H1 (cell line): Measurements from ENCODE around the gene PHOSPHO1. TPM values are rescaled to one million over a fixed set of nuclear protein-coding genes. Genes with fewer than 3 reads are reported as not detected.

Experiments
- CTCF ChIA-PET: fragments of 300-600 bp; sonication (Branson Sonifier 250); formaldehyde crosslinking; loops from one replicate; lab custom pipeline; 2021; ENCODE audit not compliant: partially characterized antibody; lab: Charles Lee
- POLR2A ChIA-PET: fragments of 300-600 bp; sonication (Branson Sonifier 250); formaldehyde crosslinking; loops from one replicate; lab custom pipeline; 2021; ENCODE audit warnings: inconsistent platforms; ENCODE audit not compliant: partially characterized antibody; lab: Charles Lee
- DNase-seq, 2 experiments: peaks; one replicate each; pipeline versions ENCODE4 v3.0.0 to v3.0.0-alpha.2; 2010 to 2022; ENCODE audit warnings: low spot score in 2 of 2, low read depth in 1 of 2, mixed read lengths in 1 of 2
- FAIRE-seq: peaks from 2 replicates; lab custom pipeline; 2011; peaks lifted over from hg19 to GRCh38; lab: Jason Lieb, UNC
- H2AFZ ChIP-seq: 2 replicates; pipeline ENCODE4 v1.8.1; 2012; ENCODE audit warnings: low read length, inconsistent platforms
- H2AK5ac ChIP-seq: 2 replicates; pipeline ENCODE4 v1.6.1; 2013; ENCODE audit warnings: low read depth, low read length
- H2BK120ac ChIP-seq: replicated peaks from 2 replicates; pipeline ENCODE3; 2013; ENCODE audit warnings: low read depth, low read length, inconsistent platforms
- H2BK12ac ChIP-seq: 2 replicates; pipeline ENCODE4 v1.6.1; 2013; ENCODE audit warnings: low read depth, low read length
- H2BK15ac ChIP-seq: 2 replicates; pipeline ENCODE4 v1.6.1; 2013; ENCODE audit warnings: low read length
- H2BK20ac ChIP-seq: 2 replicates; pipeline ENCODE4 v1.6.1; 2013; ENCODE audit warnings: low read length
- H2BK5ac ChIP-seq: 2 replicates; pipeline ENCODE4 v1.6.1; 2013; ENCODE audit warnings: low read depth, low read length
- H3K14ac ChIP-seq: 2 replicates; pipeline ENCODE4 v1.6.1; 2013; ENCODE audit warnings: inconsistent platforms; ENCODE audit not compliant: insufficient read length
- H3K18ac ChIP-seq: 2 replicates; pipeline ENCODE4 v1.6.1; 2013; ENCODE audit warnings: low read length; ENCODE audit errors: extremely low read depth
- H3K23ac ChIP-seq: 2 replicates; pipeline ENCODE4 v1.6.1; 2013; ENCODE audit warnings: inconsistent platforms; ENCODE audit not compliant: insufficient read length
- H3K23me2 ChIP-seq: 2 replicates; pipeline ENCODE4 v1.6.1; 2013; ENCODE audit warnings: low read depth, low read length
- H3K27ac ChIP-seq: 2 replicates; pipeline ENCODE4 v1.6.1; 2011; ENCODE audit warnings: low read depth, low read length, inconsistent platforms
- H3K27me3 ChIP-seq, 4 experiments: replicated peaks in 1 of 4; 1 replicate in 1 of 4; 2 replicates in 3 of 4; pipeline versions ENCODE4 v1.6.1 to v1.8.1; 2011 to 2013; ENCODE audit warnings: low read length in 3 of 4, mild to moderate bottlenecking in 3 of 4, inconsistent platforms in 2 of 4, mixed read lengths in 2 of 4, moderate library complexity in 1 of 4; ENCODE audit not compliant: control insufficient read depth in 3 of 4, insufficient read depth in 3 of 4; ENCODE audit errors: extremely low read depth in 1 of 4
- H3K36me3 ChIP-seq, 4 experiments: 2 replicates each; pipeline versions ENCODE4 v1.6.1 to v1.8.1; 2011 to 2013; ENCODE audit warnings: mild to moderate bottlenecking in 4 of 4, low read length in 3 of 4, moderate library complexity in 2 of 4, control low read depth in 1 of 4, inconsistent platforms in 1 of 4; ENCODE audit not compliant: insufficient read depth in 4 of 4, control insufficient read depth in 2 of 4
- H3K4ac ChIP-seq: replicated peaks from 2 replicates; pipeline ENCODE3; 2013; ENCODE audit warnings: low read length, low read depth, mixed read lengths, inconsistent platforms; ENCODE audit not compliant: insufficient read length
- H3K4me1 ChIP-seq, 4 experiments: replicated peaks in 1 of 4; 1 replicate in 1 of 4; 2 replicates in 3 of 4; pipeline versions ENCODE4 v1.6.1 to v1.8.1; 2011 to 2013; ENCODE audit warnings: low read length in 3 of 4, inconsistent platforms in 2 of 4, mixed read lengths in 1 of 4; ENCODE audit not compliant: insufficient read depth in 4 of 4, control insufficient read depth in 3 of 4
- H3K4me2 ChIP-seq, 2 experiments: 2 replicates each; pipeline versions ENCODE4 v1.6.1 to v1.8.1; 2011 to 2013; ENCODE audit warnings: low read depth in 2 of 2, low read length in 2 of 2, control low read depth in 1 of 2, inconsistent platforms in 1 of 2, mild to moderate bottlenecking in 1 of 2; ENCODE audit not compliant: insufficient read depth in 1 of 2
- H3K4me3 ChIP-seq, 4 experiments: fragments of 200-600, 300-600 bp in 1 of 4; sonication (generic), shearing (Covaris generic), sonication (Bioruptor Twin) in 1 of 4; 2 replicates each; pipeline versions ENCODE4 v1.5.1 to v1.8.1; 2011 to 2016; ENCODE audit warnings: low read length in 4 of 4, low read depth in 3 of 4, control low read depth in 2 of 4, inconsistent platforms in 2 of 4, mild to moderate bottlenecking in 2 of 4, mixed read lengths in 1 of 4, moderate library complexity in 1 of 4; ENCODE audit not compliant: insufficient read depth in 2 of 4; ENCODE audit errors: extremely low read depth in 1 of 4
- H3K56ac ChIP-seq: replicated peaks from 2 replicates; pipeline ENCODE3; 2013; ENCODE audit warnings: low read depth, mild to moderate bottlenecking, mixed read lengths, low read length, inconsistent platforms; ENCODE audit not compliant: insufficient read length
- H3K79me1 ChIP-seq: 2 replicates; pipeline ENCODE4 v1.6.1; 2013; ENCODE audit warnings: low read depth, low read length, control low read depth
- H3K79me2 ChIP-seq, 2 experiments: 2 replicates each; pipeline versions ENCODE4 v1.6.1 to v1.8.1; 2012 to 2013; ENCODE audit warnings: low read length in 2 of 2, mild to moderate bottlenecking in 2 of 2, inconsistent platforms in 1 of 2; ENCODE audit not compliant: insufficient read depth in 2 of 2, control insufficient read depth in 1 of 2
- H3K9ac ChIP-seq, 4 experiments: replicated peaks in 1 of 4; 1 replicate in 1 of 4; 2 replicates in 3 of 4; pipeline versions ENCODE4 v1.6.1 to v1.8.1; 2011 to 2013; ENCODE audit warnings: low read depth in 3 of 4, low read length in 3 of 4, control low read depth in 2 of 4, mild to moderate bottlenecking in 2 of 4, moderate library complexity in 2 of 4, inconsistent platforms in 1 of 4; ENCODE audit errors: extremely low read depth in 1 of 4
- H3K9me3 ChIP-seq, 2 experiments: 2 replicates each; pipeline versions ENCODE4 v1.6.1 to v1.8.1; 2012 to 2013; ENCODE audit warnings: mild to moderate bottlenecking in 2 of 2, moderate library complexity in 2 of 2, control low read depth in 1 of 2, inconsistent platforms in 1 of 2, low read depth in 1 of 2, low read length in 1 of 2, mixed read lengths in 1 of 2; ENCODE audit not compliant: insufficient read depth in 2 of 2
- H4K20me1 ChIP-seq, 2 experiments: replicated peaks in 1 of 2; 2 replicates each; pipeline versions ENCODE3 to v1.8.1; 2011 to 2013; ENCODE audit warnings: inconsistent platforms in 2 of 2, low read length in 2 of 2, mild to moderate bottlenecking in 1 of 2; ENCODE audit not compliant: insufficient read depth in 2 of 2, control insufficient read depth in 1 of 2
- H4K5ac ChIP-seq: 2 replicates; pipeline ENCODE4 v1.6.1; 2013; ENCODE audit warnings: low read length, low read depth, mixed read lengths, inconsistent platforms; ENCODE audit not compliant: insufficient read length
- H4K8ac ChIP-seq: 2 replicates; pipeline ENCODE4 v1.8.0; 2013; ENCODE audit warnings: mild to moderate bottlenecking, moderate library complexity, low read length, inconsistent platforms; ENCODE audit not compliant: insufficient read depth; ENCODE audit errors: extremely low read depth
- H4K91ac ChIP-seq: replicated peaks from 2 replicates; pipeline ENCODE3; 2013; ENCODE audit warnings: low read length, mixed read lengths, inconsistent platforms; ENCODE audit not compliant: insufficient read length
- CHD1 ChIP-seq: IDR thresholded peaks from 2 replicates; pipeline ENCODE4 v1.6.1; 2012; ENCODE audit warnings: low read depth, low read length, improper control_type of control experiment
- CHD2 ChIP-seq: IDR thresholded peaks from 2 replicates; pipeline ENCODE4 v1.6.1; 2012; ENCODE audit warnings: low read length, improper control_type of control experiment
- CREB1 ChIP-seq: IDR thresholded peaks from 2 replicates; pipeline ENCODE4 v1.6.1; 2012; ENCODE audit warnings: inconsistent platforms
- HDAC2 ChIP-seq, 2 experiments: fragments of 300-600 bp in 1 of 2; sonication (generic) in 1 of 2; IDR thresholded peaks; 2 replicates each; pipeline ENCODE4 v1.6.1; 2011 to 2012; ENCODE audit warnings: low read depth in 2 of 2, low read length in 2 of 2, mild to moderate bottlenecking in 2 of 2, moderate library complexity in 2 of 2, borderline replicate concordance in 1 of 2, inconsistent platforms in 1 of 2
- KDM4A ChIP-seq: IDR thresholded peaks from one replicate; pipeline ENCODE4 v1.7.1; 2012; ENCODE audit warnings: low read depth, mild to moderate bottlenecking, moderate library complexity, low read length, inconsistent platforms; ENCODE audit not compliant: severe bottlenecking
- POU5F1 ChIP-seq: IDR thresholded peaks from 2 replicates; pipeline ENCODE4 v1.6.1; 2011; ENCODE audit warnings: low read depth, mild to moderate bottlenecking, low read length, moderate library complexity
- RXRA ChIP-seq: IDR thresholded peaks from 2 replicates; pipeline ENCODE4 v1.6.1; 2011; ENCODE audit warnings: low read depth, mild to moderate bottlenecking, low read length, moderate library complexity; ENCODE audit not compliant: insufficient read depth
- SIN3A ChIP-seq, 2 experiments: IDR thresholded peaks in 1 of 2; conservative IDR thresholded peaks in 1 of 2; 2 replicates each; pipeline ENCODE4 v1.6.1; 2011 to 2012; ENCODE audit warnings: low read length in 2 of 2, improper control_type of control experiment in 1 of 2, low read depth in 1 of 2, mild to moderate bottlenecking in 1 of 2
- SRF ChIP-seq: IDR thresholded peaks from 2 replicates; pipeline ENCODE4 v1.6.1; 2011; ENCODE audit warnings: mild to moderate bottlenecking, low read depth, low read length, moderate library complexity
- TEAD4 ChIP-seq: IDR thresholded peaks from 2 replicates; pipeline ENCODE4 v1.6.1; 2012; ENCODE audit warnings: low read depth, low read length, inconsistent platforms, mixed read lengths
- WGBS, 2 experiments: shearing (Covaris generic) in 1 of 2; methylation state at CpG; one replicate each; pipeline versions ENCODE4 v1.1.6 to v1.1.7; 2013 to 2015; ENCODE audit warnings: low lambda C conversion rate in 2 of 2, mixed read lengths in 2 of 2, inconsistent platforms in 1 of 2, low coverage in 1 of 2, missing lambda C conversion rate in 1 of 2; ENCODE audit not compliant: insufficient replicate concordance in 2 of 2, insufficient coverage in 1 of 2, insufficient read length in 1 of 2; ENCODE audit errors: extremely low coverage in 1 of 2, missing lambda C conversion rate in 1 of 2; 5-methylcytosine and 5-hydroxymethylcytosine counted together
- polyA plus RNA-seq, 7 experiments: library from polyadenylated mRNA; depleted of rRNA in 3 of 7; stranded (reverse) in 5 of 7; unstranded in 2 of 7; fragments of >200 nt in 5 of 7; fragments of 200-250 nt in 2 of 7; gene quantifications; 1 replicate in 5 of 7; 2 replicates in 1 of 7; 4 replicates in 1 of 7; pipeline versions ENCODE4 v1.2.1 to v1.2.3, GENCODE V29; 2011 to 2013; ENCODE audit warnings: missing spikeins in 2 of 7, mixed read lengths in 2 of 7
- total RNA-seq: library from RNA; stranded (reverse); fragmentation: NEBNext Ultra II Directional; extraction: Animal tissue kit (Norgen Biotek cat#: 25700); gene quantifications from 2 replicates; pipeline ENCODE4 v1.2.1, GENCODE V29; 2021
- TF ChIP-seq, protein P1 (sequence below): IDR thresholded peaks from 2 replicates; pipeline ENCODE4 v1.6.1; 2012; ENCODE audit warnings: low read length, inconsistent platforms

The PHOSPHO1 gene
- total and polyA plus RNA-seq, 2 of the 8 experiments (the other 6 are each of a cell fraction or from before 2014, with no cell fraction given): 0.34 to 0.45 TPM

GRCh38 chr17:49198211-49198610, 32.4 kb downstream of the PHOSPHO1 start:
- no peak for TF ChIP-seq RXRA
- TF ChIP-seq SIN3A (conservative IDR thresholded peaks at IDR 0.05 in 1 of 2, IDR thresholded peaks at IDR 0.05 in 1 of 2; ENCODE audit: low read depth in 1 of 2, low read length in 2 of 2): no peak
- no peak for TF ChIP-seq SRF
- no peak for TF ChIP-seq CHD2
- TF ChIP-seq KDM4A: no peak
- TF ChIP-seq, protein P1, sequence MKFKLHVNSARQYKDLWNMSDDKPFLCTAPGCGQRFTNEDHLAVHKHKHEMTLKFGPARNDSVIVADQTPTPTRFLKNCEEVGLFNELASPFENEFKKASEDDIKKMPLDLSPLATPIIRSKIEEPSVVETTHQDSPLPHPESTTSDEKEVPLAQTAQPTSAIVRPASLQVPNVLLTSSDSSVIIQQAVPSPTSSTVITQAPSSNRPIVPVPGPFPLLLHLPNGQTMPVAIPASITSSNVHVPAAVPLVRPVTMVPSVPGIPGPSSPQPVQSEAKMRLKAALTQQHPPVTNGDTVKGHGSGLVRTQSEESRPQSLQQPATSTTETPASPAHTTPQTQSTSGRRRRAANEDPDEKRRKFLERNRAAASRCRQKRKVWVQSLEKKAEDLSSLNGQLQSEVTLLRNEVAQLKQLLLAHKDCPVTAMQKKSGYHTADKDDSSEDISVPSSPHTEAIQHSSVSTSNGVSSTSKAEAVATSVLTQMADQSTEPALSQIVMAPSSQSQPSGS: no peak
- TF ChIP-seq CREB1: no peak
- no peak for TF ChIP-seq POU5F1
- no peak for TF ChIP-seq HDAC2 (IDR thresholded peaks at IDR 0.05; ENCODE audit: borderline replicate concordance in 1 of 2, low read depth in 2 of 2, low read length in 2 of 2)
- TF ChIP-seq TEAD4: no peak
- TF ChIP-seq CHD1: no peak
- H2BK20ac ChIP-seq: no peak overlapping the region
- FAIRE-seq (no peak), DNase-seq (no peak)
- WGBS, 2 experiments: 97% methylated on average over 2 of the region's 2 CpGs; no CpG with 5 or more reads in 1 of the 2 experiments
- H4K8ac ChIP-seq: no peak overlapping the region
- ChIA-PET POLR2A (interaction anchor here (1.4 kb wide), 2 partner anchors 11 to 28 kb away, joined by 3 to 5 read pairs; no protein-coding TSS in a partner anchor), CTCF (interaction anchor here (0.6 to 7.3 kb wide), 7 partner anchors 9 to 358 kb away, joined by 3 to 43 read pairs (median 4); no protein-coding TSS in a partner anchor)
- H3K79me1 ChIP-seq: no peaks in the 10 kb centered on the region
- H3K56ac ChIP-seq: no peak overlapping the region
- no peak overlapping the region for H3K4ac ChIP-seq
- no peak overlapping the region for H3K14ac ChIP-seq
- no peak overlapping the region for H3K27ac ChIP-seq
- no peak overlapping the region for H3K23ac ChIP-seq
- H2BK12ac ChIP-seq: no peak overlapping the region
- H3K4me3 ChIP-seq: no peak overlapping the region
- no peak overlapping the region for H2AFZ ChIP-seq
- H3K18ac ChIP-seq: no peak overlapping the region
- H3K36me3 ChIP-seq: no peaks in the 10 kb centered on the region
- peaks cover 8% of the 10 kb centered on the region for H3K23me2 ChIP-seq
- no peak overlapping the region for H2BK15ac ChIP-seq
- H2BK5ac ChIP-seq: no peak overlapping the region
- H3K27me3 ChIP-seq: no peaks in the 10 kb centered on the region; a peak in 1 of 7 replicates
- H3K4me2 ChIP-seq: no peak overlapping the region
- no peak overlapping the region for H2BK120ac ChIP-seq
- H3K9me3 ChIP-seq: no peaks in the 10 kb centered on the region
- no peaks in the 10 kb centered on the region for H4K20me1 ChIP-seq
- H4K5ac ChIP-seq: no peak overlapping the region
- H4K91ac ChIP-seq: no peak overlapping the region
- H3K4me1 ChIP-seq: peaks cover 0 to 3% (median 1%) of the 10 kb centered on the region in 4 experiments; a peak in 1 of 7 replicates
- no peak overlapping the region for H3K9ac ChIP-seq
- no peaks in the 10 kb centered on the region for H3K79me2 ChIP-seq
- no peak overlapping the region for H2AK5ac ChIP-seq
